ENCODE data around the gene GAS7.
A peak's percentile ranks its signal among the peaks of the same experiment; 100 is the strongest.

Gene GAS7

GRCh38 chr17:9977180-9977575 lies 221.2 kb downstream of the GAS7 start:
- no peak for DNase-seq (ENCODE audit: low read depth)

GRCh38 chr17:9976283-9977179 lies 221.9 kb downstream of the GAS7 start:
- DNase-seq (ENCODE audit: low read depth) = no peak

- no peak for DNase-seq (ENCODE audit: low read depth)
These were observed 223.7 kb downstream of the GAS7 start for GRCh38 chr17:9974448-9975381.

GRCh38 chr17:9973669-9974447 lies 224.5 kb downstream of the GAS7 start:
- no peak for DNase-seq (ENCODE audit: low read depth)

- DNase-seq (ENCODE audit: low read depth) = no peak
These were observed 226.4 kb downstream of the GAS7 start for GRCh38 chr17:9971991-9972390.

GRCh38 chr17:9969301-9969935 lies 229.0 kb downstream of the GAS7 start:
- DNase-seq (ENCODE audit: low read depth) = no peak

- DNase-seq (ENCODE audit: low read depth) = no peak
These were observed 229.5 kb downstream of the GAS7 start for GRCh38 chr17:9968881-9969280.

GRCh38 chr17:9968008-9968407 lies 230.4 kb downstream of the GAS7 start:
- DNase-seq (ENCODE audit: low read depth) = no peak

GRCh38 chr17:9959377-9959981 lies 238.9 kb downstream of the GAS7 start:
- DNase-seq (ENCODE audit: low read depth) = peak; percentile 18

GRCh38 chr17:9958586-9959281 lies 239.7 kb downstream of the GAS7 start:
- DNase-seq (ENCODE audit: low read depth) = no peak

GRCh38 chr17:9957244-9957643 lies 241.2 kb downstream of the GAS7 start:
- no peak for DNase-seq (ENCODE audit: low read depth)

- no peak for DNase-seq (ENCODE audit: low read depth)
These were observed 241.8 kb downstream of the GAS7 start for GRCh38 chr17:9956474-9957131.

- no peak for DNase-seq (ENCODE audit: low read depth)
These were observed 244.9 kb downstream of the GAS7 start for GRCh38 chr17:9953492-9953891.

- no peak for DNase-seq (ENCODE audit: low read depth)
These were observed 246.6 kb downstream of the GAS7 start for GRCh38 chr17:9951803-9952202.

GRCh38 chr17:9948928-9949327 lies 249.5 kb downstream of the GAS7 start:
- no peak for DNase-seq (ENCODE audit: low read depth)

- DNase-seq (ENCODE audit: low read depth) = no peak
These were observed 253.7 kb downstream of the GAS7 start for GRCh38 chr17:9944704-9945103.

- no peak for DNase-seq (ENCODE audit: low read depth)
These were observed 255.1 kb downstream of the GAS7 start for GRCh38 chr17:9943343-9943742.

- DNase-seq (ENCODE audit: low read depth) = no peak
These were observed 255.5 kb downstream of the GAS7 start for GRCh38 chr17:9942885-9943284.

GRCh38 chr17:9941305-9941704 lies 257.1 kb downstream of the GAS7 start:
- DNase-seq (ENCODE audit: low read depth) = no peak

GRCh38 chr17:9940841-9941240 lies 257.6 kb downstream of the GAS7 start:
- DNase-seq (ENCODE audit: low read depth) = no peak
